GM21423 (cell line): Measurements from ENCODE around the gene FAM174B.

ENCODE experiments used
- ATAC-seq: cut with Tn5 transposase; IDR thresholded peaks from one replicate; pipeline ENCODE4 v1.9.1; 2021; ENCODE audit warnings: mild to moderate bottlenecking, moderate library complexity; ENCODE audit not compliant: unreplicated experiment

Gene FAM174B

DNA sequence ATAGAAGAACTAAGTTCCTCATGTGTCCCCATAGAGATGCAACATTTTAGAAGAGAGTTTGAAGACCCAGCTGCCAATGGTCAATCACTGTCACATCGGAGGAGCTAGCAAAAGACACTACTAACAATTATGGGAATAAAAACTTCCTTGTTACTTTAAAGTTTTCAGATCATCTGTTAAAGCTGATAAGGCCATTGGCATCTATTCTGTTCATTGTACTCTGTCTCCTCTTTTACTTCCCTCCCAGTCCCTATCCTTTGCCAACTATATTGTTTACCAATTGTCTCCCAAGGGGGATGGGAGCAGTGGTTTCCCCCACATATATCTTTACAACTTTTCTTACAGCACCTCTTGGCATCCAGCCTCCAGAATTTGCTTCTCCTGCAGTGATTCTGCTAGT lies 81.0 kb downstream of the FAM174B start:
- no peak for ATAC-seq

- ATAC-seq, result no peak
These were observed 81.4 kb downstream of the FAM174B start for GRCh38 chr15:92574161-92574560.

DNA sequence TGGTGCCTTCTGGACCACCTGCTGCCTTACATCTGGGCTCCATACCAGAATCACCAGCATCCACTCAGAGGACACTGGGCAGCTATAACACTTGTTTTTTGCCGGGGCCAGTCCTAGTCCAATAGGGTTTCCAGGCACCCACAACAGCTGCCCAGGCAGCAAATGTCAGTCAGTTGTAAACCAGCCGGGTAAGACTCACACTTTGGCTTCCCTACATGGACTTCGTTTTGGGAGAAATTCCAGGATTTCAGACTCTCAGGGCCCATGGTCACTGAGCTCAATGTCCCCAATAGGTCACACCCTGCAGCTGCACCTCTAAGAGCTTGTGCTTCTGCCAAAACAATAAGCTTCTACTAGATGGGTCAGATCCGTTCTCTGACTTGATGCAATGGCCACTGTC lies 83.8 kb downstream of the FAM174B start:
- ATAC-seq, result no peak

DNA sequence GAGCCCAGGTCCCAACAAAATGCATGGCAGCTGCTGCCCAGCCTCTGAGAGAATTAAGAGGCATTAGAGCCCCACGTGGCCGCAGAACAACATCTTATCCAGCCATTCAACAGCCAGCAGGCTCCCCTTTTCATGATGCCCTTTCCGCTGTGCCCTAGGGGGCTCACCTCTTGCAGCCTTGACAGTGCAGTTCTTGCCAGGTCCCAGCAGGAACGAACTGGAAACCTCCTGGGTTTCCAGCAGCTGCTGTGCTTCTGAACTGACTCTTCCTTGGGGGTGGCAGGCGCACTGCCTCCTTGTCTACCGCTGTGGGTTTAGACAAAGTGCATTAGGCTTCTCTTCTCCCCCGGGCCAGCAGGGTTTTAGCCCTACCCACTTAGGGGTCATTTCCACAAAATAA lies 85.2 kb downstream of the FAM174B start:
- ATAC-seq, result no peak

DNA sequence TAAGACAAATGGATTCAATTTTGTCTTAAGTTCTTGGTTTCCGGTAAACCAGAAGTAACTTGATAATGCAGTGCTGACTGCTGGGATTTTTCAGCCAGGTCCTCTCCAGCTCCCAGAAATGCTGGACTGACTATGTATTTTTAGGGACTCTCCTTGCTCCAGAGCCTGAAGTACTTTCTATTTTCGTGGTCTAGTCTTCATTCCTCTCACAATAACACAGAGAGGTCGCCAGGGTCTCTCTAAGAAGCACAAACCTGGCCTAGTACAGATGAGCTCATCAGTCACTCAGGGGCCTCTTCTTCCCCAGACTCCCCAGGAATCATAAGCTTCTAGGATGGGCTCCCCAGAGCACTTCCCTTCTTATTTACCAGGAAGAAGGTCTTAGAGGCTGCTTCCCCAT lies 85.8 kb downstream of the FAM174B start:
- no peak for ATAC-seq
